ENCODE results near the gene CARD11.

Gene CARD11

DNA sequence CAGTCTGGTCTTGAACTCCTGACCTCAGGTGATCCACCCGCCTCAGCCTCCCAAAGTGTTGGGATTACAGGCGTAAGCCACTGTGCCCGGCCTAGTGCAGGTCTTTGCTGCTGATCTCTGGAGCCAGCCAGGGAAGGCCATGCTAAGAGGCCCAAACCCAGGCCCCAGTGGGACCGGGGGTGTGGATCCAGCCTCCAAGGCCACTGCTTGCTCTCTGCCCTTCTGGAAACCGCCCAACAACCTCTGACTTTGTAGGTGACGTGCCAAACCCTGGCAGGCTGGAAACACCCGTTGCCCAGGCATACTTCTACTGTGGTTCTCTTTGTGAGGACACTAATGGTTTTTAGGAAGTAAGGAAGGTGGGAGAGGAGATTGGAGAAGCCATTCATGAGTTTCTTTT is 116.1 kb downstream of the CARD11 start:
- TF ChIP-seq, protein P1, sequence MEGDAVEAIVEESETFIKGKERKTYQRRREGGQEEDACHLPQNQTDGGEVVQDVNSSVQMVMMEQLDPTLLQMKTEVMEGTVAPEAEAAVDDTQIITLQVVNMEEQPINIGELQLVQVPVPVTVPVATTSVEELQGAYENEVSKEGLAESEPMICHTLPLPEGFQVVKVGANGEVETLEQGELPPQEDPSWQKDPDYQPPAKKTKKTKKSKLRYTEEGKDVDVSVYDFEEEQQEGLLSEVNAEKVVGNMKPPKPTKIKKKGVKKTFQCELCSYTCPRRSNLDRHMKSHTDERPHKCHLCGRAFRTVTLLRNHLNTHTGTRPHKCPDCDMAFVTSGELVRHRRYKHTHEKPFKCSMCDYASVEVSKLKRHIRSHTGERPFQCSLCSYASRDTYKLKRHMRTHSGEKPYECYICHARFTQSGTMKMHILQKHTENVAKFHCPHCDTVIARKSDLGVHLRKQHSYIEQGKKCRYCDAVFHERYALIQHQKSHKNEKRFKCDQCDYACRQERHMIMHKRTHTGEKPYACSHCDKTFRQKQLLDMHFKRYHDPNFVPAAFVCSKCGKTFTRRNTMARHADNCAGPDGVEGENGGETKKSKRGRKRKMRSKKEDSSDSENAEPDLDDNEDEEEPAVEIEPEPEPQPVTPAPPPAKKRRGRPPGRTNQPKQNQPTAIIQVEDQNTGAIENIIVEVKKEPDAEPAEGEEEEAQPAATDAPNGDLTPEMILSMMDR (IDR thresholded peaks at IDR 0.05; ENCODE audit: low read depth, low read length) = no peak
- TF ChIP-seq POLR2A (IDR thresholded peaks at IDR 0.05; ENCODE audit: extremely low read depth, insufficient read length) (no peak), MYC (IDR thresholded peaks at IDR 0.05; ENCODE audit: low read depth, low read length) (no peak)
- TF ChIP-seq, protein P2, sequence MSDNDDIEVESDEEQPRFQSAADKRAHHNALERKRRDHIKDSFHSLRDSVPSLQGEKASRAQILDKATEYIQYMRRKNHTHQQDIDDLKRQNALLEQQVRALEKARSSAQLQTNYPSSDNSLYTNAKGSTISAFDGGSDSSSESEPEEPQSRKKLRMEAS (IDR thresholded peaks at IDR 0.05; ENCODE audit: low read depth, low read length) = no peak
- DNase-seq (ENCODE audit: low read depth) = no peak
- no peak overlapping the region for H3K4me3 ChIP-seq (ENCODE audit: low read depth, low read length)

DNA sequence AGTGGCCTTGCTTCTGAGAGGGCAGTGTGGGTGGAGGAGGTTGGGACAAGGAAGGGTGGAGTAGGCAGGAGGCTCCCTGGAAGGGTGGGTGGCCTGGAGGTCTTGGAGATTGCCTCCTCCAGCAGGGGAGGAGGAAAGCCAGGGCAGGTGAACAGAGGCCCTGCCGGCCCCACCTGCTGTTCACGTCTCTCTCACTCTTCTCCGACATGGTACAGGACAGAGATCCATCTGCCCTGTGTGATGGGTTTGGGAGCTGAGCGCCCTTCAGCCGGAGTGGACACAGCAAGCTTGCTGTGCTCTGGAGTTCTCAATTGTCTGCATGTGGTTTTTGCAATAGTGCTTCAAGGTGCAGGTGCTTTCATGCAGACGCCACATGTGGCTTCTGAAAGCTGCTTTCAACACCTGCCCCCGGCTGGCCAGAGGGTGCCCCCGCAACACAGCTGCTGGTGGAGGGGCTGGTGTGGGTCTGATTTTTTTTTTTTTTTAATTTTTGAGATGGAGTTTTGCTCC is 116.7 kb downstream of the CARD11 start:
- TF ChIP-seq, protein P1 (IDR thresholded peaks at IDR 0.05; ENCODE audit: low read depth, low read length) = peak; percentile 1
- TF ChIP-seq, protein P2 (IDR thresholded peaks at IDR 0.05; ENCODE audit: low read depth, low read length) = no peak
- H3K4me3 ChIP-seq (ENCODE audit: low read depth, low read length) = no peak overlapping the region
- no peak for DNase-seq (ENCODE audit: low read depth)

DNA sequence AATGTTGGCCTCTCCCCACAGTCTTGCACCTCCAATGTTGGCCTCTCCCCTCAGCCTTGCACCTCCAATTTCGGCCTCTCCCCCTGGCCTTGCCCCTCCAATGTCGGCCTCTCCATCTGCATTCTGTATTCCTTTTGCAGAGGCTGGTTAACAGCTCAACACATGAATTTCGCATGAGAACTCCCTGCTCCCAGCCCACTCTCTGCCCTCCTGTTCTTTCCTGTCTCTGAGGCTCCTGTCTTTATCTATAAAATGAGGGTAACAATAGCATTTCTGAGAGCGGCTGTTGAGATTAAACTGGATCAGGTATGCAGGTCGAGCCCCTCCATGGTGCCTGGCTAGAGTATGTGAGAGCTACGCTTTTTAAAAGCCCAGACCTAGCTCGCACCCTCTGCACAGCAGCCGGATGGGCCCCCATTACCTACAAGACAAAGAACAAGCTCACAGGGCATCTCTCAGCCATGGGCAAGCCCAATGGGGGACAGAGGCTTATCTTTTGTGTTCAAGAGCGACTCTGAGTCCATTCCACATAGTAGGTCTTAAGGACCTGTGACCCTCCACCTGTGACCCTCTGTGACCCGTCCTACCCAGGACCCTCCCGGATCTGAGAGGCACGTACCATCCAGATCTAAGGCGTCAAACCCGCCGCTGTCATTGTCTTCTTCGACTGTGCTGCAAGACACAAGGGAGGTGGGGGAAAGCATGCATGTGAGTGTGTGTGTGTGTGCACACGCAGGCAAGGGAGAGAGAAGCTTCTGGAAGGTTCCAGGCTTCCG is 117.4 kb downstream of the CARD11 start:
- TF ChIP-seq, protein P2 (IDR thresholded peaks at IDR 0.05; ENCODE audit: low read depth, low read length) = no peak
- TF ChIP-seq POLR2A (IDR thresholded peaks at IDR 0.05; ENCODE audit: extremely low read depth, insufficient read length) = no peak
- no peak for TF ChIP-seq MYC (IDR thresholded peaks at IDR 0.05; ENCODE audit: low read depth, low read length)
- TF ChIP-seq, protein P1 (IDR thresholded peaks at IDR 0.05; ENCODE audit: low read depth, low read length) = no peak
- no peak for DNase-seq (ENCODE audit: low read depth)
- no peak overlapping the region for H3K4me3 ChIP-seq (ENCODE audit: low read depth, low read length)

DNA sequence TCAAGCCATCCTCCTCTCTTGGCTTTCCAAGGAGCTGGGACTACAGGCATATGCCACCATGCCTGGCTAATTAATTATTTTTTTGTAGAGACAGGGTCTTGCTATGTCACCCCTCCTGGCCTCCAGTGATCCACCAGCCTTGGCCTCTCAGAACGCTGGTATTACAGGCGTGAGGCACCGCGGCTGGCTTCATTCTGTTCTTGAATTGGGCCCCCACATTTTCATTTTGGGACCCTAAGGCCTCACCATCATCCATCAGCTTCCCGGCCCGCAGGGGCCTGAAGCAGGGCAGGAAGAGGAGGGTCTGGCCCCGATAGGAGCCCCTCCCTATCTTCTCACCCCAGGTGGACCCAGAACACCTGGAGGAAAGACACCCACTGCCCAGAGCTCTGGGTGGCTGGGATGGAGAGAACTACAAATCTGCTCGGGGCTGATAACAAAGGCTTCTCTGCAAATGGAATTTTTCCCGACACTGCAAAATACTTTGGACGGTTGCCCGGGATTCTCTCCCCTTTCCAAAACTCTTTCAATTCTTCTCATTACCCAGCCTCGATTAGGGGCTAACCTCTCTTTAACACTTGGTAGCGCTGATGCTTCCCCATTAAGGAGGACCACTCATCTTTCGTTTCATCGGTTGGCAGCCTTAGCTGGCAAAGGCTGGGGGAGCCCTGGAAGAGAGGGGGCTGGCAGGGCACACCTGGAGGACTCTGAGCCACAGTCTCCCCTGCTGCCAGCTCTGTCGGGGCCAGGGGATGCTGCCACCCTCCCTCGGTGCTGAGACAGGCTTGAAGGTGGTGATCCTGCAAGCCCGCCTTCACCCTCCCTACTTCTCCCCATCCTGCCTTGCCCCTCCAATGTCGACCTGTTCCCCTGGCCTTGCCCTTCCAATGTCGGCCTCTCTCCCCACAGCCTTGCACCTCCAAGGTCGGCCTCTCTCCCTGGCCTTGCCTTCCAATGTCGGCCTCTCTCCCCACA is 118.5 kb downstream of the CARD11 start:
- TF ChIP-seq MYC (IDR thresholded peaks at IDR 0.05; ENCODE audit: low read depth, low read length) (no peak), POLR2A (IDR thresholded peaks at IDR 0.05; ENCODE audit: extremely low read depth, insufficient read length) (no peak)
- TF ChIP-seq, protein P2 (IDR thresholded peaks at IDR 0.05; ENCODE audit: low read depth, low read length) = no peak
- TF ChIP-seq, protein P1 (IDR thresholded peaks at IDR 0.05; ENCODE audit: low read depth, low read length) = no peak
- no peak overlapping the region for H3K4me3 ChIP-seq (ENCODE audit: low read depth, low read length)
- DNase-seq (ENCODE audit: low read depth) = no peak

DNA sequence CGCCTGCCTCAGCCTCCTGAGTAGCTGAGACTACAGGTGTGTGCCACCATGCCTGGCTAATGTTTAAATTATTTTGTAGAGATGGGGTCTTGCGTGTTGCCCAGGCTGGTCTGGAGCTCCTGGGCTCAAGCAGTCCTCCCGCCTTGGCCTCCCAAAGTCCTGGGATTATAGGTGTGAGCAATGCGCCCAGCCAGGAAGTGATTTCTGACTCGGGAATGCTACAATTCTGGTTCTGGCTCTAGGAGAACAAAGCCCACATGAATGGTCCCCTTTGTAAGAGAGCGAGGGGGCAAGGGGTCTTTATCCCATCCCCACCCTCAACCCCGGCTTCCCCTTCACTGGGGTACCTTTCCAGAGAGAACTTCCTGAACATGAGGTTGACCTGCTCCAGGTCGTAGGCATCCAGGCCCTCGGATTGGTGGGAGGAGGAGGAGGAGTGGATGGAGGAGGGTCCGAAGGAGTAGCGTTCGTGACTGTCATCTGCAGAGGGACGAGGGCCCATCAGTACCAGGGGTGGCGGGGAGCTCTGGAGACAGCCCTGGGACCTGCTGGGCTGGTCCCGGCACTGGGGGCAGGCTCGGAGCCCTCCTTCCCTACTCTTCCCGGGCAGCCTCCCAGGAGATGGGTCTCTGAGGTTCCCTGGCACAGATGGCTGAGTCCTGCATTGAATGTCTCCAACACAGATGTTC is 119.6 kb downstream of the CARD11 start:
- TF ChIP-seq, protein P2 (IDR thresholded peaks at IDR 0.05; ENCODE audit: low read depth, low read length) = no peak
- TF ChIP-seq, protein P1 (IDR thresholded peaks at IDR 0.05; ENCODE audit: low read depth, low read length) = no peak
- TF ChIP-seq POLR2A (IDR thresholded peaks at IDR 0.05; ENCODE audit: extremely low read depth, insufficient read length) (no peak), MYC (IDR thresholded peaks at IDR 0.05; ENCODE audit: low read depth, low read length) (no peak)
- H3K4me3 ChIP-seq (ENCODE audit: low read depth, low read length) = no peak overlapping the region
- DNase-seq (ENCODE audit: low read depth) = no peak
